Prostate gland (tissue), 2 donors: Measurements from ENCODE around the gene SF3B2.

ENCODE experiments used
- CTCF ChIP-seq, 4 experiments: fragments of 200-600 bp in 2 of 4; fragments of 450-650 bp in 2 of 4; sonication (generic) in 2 of 4; IDR thresholded peaks; 1 replicate in 3 of 4; 2 replicates in 1 of 4; pipeline ENCODE4 v1.5.1; 2016 to 2019; ENCODE audit warnings: antibody characterized with exemption in 4 of 4, mild to moderate bottlenecking in 2 of 4, moderate library complexity in 2 of 4
- POLR2AphosphoS5 ChIP-seq: sonication (generic); formaldehyde crosslinking; IDR thresholded peaks from one replicate; pipeline ENCODE4 v1.6.1; 2017; ENCODE audit warnings: antibody characterized with exemption

GRCh38 chr11:66042227-66042995, 9.8 kb upstream of the SF3B2 start:
- no peak for TF ChIP-seq POLR2AphosphoS5
- TF ChIP-seq CTCF (IDR thresholded peaks at IDR 0.05), result no peak
